ENCODE data around the gene BTRC.

The BTRC gene

GRCh38 chr10:101595591-101596433 lies 241.8 kb downstream of the BTRC start:
- DNase-seq: no peak

GRCh38 chr10:101597091-101597900 lies 243.3 kb downstream of the BTRC start:
- DNase-seq: no peak

GRCh38 chr10:101601541-101601940 lies 247.6 kb downstream of the BTRC start:
- no peak for DNase-seq

- DNase-seq: peak; percentile 43
Measured at GRCh38 chr10:101602761-101603398, 248.9 kb downstream of the BTRC start.
